NCI-H1092 (cell line): ENCODE measurements around the gene IDUA.

Experiments
- DNase-seq: peaks from one replicate; lab custom pipeline; 2025; lab: John Stamatoyannopoulos, UW

The IDUA gene

DNA sequence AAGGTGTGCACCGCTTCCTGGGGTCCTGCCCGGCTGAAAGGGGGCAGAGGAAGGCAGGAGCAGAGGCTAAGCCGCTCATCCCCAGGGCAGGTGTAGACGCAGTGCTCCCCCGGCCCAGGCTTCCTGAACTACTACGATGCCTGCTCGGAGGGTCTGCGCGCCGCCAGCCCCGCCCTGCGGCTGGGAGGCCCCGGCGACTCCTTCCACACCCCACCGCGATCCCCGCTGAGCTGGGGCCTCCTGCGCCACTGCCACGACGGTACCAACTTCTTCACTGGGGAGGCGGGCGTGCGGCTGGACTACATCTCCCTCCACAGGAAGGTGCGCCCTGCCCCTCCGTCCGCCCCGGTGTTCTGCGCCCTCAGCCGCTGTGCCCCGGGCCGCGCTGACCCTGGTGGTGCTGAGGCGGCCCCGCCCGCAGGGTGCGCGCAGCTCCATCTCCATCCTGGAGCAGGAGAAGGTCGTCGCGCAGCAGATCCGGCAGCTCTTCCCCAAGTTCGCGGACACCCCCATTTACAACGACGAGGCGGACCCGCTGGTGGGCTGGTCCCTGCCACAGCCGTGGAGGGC lies 14.8 kb downstream of the IDUA start:
- DNase-seq: no peak

GRCh38 chr4:1002131-1002630 lies 15.3 kb downstream of the IDUA start:
- no peak for DNase-seq

- no peak for DNase-seq
These were observed 15.9 kb downstream of the IDUA start for GRCh38 chr4:1002631-1003251.

GRCh38 chr4:1003271-1004070 lies 16.6 kb downstream of the IDUA start:
- no peak for DNase-seq

GRCh38 chr4:1004071-1004418 lies 17.2 kb downstream of the IDUA start:
- no peak for DNase-seq

DNA sequence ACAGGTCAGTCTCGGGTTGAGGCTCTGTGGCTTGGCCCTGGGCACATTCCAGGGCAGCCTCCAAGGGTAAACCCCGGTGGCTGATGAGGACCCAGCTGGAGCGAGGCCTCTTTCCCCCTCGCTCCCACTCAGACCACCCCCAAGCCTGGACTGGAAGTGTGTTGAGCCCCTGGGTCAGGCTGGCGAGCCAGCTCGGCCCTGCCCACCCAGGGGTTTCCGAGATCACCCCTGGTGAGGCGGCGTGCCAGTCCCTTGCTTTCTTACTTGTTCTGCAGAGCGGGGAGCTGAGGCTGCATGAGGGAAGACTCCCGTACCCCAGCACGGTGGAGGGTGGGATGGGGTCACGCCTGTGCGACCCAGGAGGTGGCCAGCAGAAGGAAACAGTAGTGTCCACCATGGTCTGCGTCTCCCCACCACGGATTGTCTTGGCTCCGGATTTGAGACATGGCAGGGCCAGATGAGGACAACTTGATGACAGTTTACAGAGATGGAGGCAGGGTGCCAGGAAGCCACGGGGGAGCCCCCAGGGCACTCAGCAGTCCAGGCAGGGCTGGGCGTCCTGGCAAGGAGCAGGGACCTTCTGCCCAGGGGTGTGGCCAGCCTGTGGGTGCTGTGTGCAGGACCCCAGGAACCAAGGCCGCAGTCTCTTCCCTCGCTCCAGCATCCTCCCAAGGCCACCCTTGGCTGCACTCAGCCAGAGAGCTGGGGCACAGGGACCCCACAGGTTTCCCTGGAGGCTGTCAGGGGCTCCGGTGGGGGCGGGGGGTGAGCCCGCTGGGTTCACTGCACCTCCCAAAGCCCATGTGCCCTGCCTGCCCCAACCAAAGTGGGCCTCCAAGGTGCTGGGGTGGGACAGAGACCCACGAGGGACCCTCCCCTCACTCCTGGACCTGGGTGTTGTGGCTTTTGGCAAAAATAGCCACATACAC lies 18.0 kb downstream of the IDUA start:
- DNase-seq: no peak

- no peak for DNase-seq
These were observed 20.0 kb downstream of the IDUA start for GRCh38 chr4:1006856-1007255.

DNA sequence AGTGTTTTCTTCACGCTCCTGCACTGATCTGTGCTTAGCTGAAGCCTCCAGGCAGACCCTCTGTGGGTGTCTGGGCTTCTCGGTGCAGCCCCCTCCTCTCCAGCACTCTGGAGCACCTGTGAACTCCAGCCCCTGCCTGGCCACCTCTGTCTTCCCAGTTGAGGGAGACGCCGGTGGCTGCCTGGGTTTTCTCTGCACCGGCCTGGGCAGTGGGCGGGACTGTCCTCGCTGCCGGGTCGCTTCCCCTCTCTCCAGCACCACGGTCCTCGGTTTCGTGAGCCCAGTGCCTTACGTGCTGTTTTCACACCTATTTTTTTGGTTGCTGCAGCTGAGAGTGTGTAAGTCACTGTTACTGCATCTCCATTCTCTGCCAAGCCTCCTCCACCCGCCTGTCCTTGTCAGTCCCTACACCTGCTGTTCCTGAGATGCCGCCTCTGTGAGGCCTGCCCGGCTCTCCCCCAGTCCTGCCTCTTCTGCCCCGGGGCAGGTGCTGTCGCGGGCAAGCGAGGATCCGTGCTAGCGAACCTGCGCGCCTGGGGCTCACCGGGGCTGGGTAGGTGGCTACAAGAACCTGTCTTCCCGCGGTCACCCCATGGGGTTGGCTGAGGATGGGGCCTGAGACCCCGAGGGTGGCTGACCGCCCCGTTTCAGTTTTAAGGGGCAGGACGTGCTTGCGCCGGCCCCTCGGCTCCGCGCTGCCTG lies 22.1 kb downstream of the IDUA start:
- DNase-seq: no peak

DNA sequence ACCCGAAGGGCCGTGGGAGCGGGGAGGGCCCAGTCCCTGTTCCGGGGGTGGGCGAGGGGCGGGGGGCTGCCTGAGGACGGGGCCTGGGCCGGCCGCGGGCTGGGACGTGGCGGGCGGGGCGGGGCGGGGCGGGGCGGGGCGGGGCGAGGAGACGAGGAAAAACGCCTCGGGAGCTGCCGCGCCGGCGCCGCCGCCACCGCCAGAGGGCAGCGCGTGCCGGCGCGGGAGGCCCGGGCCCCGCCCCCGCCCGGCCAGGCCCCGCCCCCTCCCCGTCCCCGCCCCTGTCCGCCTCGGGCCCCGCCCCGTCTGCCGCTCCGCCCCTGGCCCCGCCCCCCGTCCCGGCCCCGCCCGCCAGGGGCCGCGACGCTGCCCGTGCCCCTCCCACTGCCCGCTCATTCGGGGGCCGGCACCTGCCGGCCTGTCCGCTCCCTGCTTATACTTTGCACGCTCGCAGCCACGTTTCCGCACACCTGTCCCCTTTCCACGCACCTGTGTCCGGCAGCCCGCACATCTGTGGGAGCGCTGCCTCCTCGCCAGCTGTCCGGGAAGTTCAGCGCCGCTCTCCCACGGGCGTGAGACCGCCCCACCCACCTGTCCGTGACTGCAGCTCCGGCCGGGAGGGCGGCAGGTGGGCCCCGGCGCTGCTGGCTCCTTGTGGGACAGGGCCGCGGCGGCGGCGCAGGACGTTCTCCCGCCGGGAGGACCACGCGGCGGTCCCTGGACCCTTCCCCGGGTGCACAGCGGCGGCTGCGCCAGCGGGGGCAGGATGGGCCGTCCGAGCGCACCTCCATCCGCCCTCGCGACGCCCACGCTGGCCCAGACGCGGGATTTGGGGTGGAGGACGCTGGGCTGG lies 22.9 kb downstream of the IDUA start:
- no peak for DNase-seq

DNA sequence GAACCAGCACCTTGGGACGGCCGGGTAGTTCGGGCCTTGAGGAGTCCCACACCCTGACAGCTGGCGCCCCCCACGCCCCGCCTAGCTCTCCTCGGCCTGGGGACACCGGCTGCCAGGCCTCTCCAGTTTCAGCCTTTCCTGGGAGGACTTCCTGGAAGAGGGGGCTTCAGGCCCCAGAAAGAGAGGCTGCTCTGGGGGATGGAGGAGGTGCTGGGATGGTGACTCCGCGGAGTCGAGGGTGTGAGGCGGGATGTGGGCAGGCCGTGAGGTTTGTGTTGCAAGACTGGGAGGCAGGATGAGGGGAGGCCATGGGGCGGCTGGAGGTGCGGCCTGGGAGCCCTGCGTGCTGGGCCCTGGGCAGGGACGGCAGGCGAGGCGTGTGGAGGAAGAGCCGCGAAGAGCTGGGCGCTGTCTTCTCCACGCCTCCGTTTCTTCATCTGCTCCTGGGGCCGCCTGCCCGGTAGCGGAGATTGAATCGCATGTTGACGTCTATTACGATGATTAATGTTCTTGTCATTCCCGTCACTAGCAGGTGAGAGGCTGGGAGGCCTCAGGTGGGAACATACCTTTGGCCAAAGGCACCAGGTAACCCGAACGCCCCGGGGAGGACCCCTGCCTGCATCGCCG lies 23.7 kb downstream of the IDUA start:
- no peak for DNase-seq

GRCh38 chr4:1011022-1011665 lies 24.3 kb downstream of the IDUA start, which contains the start of gene FGFRL1:
Gene FGFRL1, plus strand, starts transcription at chr4:1011626. Its CDS starts 860 bp downstream, at chr4:1012486.
- DNase-seq: no peak

DNA sequence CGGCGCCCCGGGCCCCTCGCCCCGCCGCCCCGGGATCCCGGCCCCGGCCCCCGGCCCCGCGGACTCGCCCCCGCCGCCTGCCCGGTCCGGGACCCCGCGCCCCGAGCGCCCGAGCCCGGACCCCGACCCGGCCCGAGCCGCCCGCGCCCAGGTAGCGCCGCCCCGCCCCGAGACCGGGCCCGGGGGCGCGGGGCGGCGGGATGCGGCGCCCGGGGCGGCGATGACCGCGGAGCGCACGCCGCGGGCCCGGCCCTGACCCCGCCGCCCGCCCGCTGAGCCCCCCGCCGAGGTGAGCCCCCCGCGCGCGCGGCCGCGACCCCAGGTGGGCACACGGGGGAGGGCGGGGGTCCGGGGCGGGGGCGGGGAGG lies 24.8 kb downstream of the IDUA start:
- no peak for DNase-seq

GRCh38 chr4:1012034-1012739 lies 25.3 kb downstream of the IDUA start:
- no peak for DNase-seq

DNA sequence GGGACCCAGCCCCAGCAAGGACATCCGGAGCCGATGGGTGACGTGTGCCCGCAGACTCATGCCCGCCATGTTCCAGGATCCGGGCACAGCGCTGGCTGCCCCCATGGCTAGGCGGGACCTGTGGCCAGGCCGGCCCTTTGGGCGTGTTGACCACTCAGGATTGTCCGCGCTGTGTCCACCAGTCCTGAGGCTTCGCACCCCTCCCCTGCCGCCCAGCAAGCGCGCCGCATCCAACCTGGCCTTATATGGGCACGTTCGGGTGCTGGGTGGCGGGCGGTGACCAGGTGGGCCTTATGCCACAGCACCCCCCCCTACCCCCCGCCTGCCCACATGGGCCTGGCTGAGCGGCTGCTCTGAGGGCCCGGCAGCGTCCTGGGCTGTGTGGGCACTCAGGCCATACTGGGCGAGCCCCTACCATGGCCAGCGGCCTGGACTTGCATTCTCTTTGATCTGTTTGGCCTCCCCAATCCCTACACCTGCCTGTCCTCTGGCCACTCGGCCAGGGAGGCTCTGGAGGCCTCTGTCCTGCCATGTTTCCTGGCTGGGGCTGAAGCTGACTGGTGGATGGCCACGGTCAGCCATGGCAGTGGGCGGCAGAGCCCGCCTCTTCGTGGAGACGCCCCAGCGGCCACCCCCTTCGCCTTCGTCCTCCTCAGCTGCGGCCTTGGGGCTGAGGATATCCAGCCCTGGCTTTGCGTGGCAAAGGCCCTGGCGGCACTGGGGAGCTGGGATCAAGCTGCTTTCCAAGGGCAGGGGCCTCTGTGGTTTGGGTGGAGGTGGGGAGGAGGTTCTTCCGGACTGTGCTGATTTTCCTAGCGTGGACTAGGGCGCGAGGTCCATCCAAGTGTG lies 26.6 kb downstream of the IDUA start:
- DNase-seq: no peak

DNA sequence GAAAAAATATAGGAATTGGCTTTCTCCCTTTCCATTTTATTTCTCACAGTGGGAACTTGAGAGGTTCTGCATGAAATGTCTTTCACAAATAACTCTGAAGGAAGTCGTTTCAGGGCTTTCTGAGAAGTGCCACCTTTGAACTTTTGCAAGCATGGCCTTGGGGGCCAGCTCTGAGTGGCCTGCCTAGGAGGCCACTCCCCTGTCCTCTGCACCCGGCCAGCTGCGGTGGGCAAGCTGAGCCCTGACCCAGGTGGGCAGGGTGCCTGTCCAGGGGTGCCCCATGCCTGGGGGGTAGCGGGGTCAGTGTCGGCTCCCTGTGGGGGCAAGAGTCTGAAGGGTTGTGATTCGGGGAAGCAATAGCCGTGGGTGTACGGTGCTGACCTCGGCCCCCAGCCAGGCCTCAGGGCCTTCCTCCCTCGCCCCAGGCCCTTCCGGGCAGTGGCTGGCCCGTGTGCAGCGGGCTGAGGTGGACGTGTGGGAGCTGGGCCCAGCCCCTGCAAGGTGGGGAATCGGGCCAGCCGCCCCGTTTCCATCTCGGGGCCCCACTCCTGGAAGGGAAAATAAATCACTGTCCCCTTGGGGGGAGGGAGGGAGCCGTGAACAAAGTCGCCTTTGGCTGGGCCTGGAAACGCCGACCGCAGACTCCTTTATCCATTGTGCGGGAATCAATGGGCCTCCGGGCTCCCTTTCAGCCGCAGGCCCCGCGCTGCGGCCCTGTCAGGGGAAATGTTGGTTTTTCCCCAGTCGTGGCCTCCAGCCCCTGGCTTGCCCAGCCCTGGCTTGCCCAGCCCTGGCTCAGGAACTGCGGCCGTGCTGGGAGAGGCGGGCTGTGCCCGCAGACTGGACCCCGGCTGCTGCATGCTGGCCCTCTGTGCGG lies 27.7 kb downstream of the IDUA start:
- no peak for DNase-seq

GRCh38 chr4:1015179-1015578 lies 28.3 kb downstream of the IDUA start:
- DNase-seq: no peak

DNA sequence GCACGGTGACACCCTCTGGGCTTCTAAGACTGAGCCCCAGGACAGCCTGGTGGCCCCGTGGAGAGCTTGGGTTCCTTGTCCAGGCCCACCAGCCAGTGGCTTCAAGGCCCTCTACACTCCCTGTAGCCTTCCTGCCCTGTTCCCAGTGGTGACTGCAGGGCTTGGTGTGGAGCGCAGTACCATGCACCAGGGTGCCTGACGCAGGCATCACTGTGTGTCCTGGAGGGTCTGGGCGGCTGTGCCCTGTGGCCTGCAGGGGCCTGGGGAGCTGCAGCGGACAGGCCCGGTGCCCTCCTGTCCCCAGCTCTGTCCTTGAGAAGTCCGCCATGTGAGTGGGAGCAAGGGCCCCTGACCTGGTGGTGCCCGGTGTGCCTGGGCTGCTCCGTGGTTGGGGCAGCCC lies 28.9 kb downstream of the IDUA start:
- no peak for DNase-seq
